ENCODE data around the gene KCNC1. TPM values are rescaled to one million over a fixed set of nuclear protein-coding genes. Genes with fewer than 3 reads are reported as not detected.

KCNC1 gene
- total RNA-seq, 1 donor, result not detected

DNA sequence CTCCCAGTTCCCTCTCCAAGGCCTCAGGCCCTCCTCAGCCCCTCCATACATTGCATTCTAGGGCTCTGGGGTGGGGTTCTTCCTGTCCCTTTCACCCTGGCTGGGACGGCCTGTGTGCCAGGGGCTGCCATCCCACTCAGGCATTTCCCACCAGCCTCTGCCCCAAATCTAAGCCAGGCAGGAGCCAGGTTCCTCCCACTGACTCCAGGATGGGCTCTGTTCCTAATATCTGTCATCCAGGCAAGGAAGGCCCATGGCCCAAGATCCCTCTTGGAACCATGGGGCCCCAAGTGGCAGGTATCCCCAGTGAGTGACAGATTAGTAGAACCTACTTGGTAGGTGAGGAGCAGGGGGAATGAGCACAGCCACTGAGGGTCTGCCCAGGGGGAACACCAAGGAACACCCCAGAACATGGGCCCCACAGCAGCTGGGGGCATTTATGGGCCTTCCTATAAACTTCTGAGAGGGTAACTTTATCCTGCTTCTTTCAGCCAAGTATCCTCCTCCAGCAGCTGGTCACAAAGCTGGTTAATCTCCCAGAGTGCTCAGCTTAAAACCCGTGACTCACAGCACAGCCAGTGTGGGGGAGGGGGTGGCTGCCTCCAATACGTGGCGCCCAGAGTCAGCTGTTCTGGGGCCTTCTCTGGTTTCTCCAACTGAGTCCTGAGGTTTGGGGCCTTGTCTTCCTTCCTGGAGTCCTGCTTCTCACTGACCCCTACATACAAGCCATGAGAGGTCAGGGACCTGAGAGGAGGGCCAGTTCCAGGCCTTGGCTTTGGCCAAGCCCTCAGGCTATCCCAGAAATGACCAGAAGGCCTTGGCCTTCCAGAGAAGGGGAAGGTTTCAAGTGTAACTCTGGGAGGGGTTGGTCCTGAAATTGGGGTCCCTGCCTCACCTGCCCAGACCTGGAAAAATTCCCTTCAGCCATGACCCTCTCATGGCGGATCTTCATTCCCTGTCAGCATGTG is 35.1 kb upstream of the KCNC1 start:
- DNase-seq (ENCODE audit: low read depth), result peak; percentile 62
- H3K4me3 ChIP-seq (ENCODE audit: low read depth, low read length), result no peak overlapping the region
- TF ChIP-seq, protein P1, sequence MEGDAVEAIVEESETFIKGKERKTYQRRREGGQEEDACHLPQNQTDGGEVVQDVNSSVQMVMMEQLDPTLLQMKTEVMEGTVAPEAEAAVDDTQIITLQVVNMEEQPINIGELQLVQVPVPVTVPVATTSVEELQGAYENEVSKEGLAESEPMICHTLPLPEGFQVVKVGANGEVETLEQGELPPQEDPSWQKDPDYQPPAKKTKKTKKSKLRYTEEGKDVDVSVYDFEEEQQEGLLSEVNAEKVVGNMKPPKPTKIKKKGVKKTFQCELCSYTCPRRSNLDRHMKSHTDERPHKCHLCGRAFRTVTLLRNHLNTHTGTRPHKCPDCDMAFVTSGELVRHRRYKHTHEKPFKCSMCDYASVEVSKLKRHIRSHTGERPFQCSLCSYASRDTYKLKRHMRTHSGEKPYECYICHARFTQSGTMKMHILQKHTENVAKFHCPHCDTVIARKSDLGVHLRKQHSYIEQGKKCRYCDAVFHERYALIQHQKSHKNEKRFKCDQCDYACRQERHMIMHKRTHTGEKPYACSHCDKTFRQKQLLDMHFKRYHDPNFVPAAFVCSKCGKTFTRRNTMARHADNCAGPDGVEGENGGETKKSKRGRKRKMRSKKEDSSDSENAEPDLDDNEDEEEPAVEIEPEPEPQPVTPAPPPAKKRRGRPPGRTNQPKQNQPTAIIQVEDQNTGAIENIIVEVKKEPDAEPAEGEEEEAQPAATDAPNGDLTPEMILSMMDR (IDR thresholded peaks at IDR 0.05; ENCODE audit: insufficient read depth, low read depth, low read length), result no peak

DNA sequence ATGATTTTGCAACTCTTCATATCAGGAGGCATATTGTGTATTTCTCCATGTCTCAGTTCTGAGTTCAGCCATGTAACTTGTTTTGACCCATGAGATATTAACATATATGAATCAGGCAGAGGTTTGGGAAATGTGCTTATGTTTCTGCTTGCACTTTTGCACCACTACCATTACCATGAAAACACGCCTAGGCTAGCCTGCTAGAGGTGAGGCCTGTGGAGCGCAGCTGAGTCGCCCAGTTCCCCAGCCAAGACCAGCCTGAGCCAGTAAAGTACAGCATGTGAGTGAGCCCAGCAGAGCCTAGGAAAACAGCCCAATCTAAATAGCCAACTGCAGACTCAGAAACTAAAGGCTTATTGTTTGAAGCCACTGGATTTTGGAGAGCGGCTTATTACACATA is 33.6 kb upstream of the KCNC1 start:
- DNase-seq (ENCODE audit: low read depth), result no peak
- TF ChIP-seq, protein P1 (IDR thresholded peaks at IDR 0.05; ENCODE audit: insufficient read depth, low read depth, low read length), result no peak
- no peak overlapping the region for H3K4me3 ChIP-seq (ENCODE audit: low read depth, low read length)

DNA sequence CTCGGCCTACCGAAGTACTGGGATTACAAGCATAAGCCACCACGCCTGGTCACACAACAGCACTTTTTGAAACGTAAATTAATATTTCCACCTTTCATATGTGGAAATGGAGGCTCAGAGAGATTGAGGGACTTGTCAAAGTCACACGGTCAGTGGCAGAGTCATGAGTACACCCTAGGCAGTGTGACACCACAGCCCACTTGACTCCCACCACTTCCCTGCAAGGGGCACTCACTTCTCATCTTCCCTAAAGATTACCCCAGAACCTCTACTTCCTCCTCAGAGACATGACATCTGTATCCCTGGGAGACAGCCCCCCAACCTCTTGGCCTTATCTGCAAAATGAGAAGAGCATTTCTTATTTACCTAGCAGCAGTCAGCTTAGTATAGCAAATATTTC is 31.7 kb upstream of the KCNC1 start:
- TF ChIP-seq, protein P1 (IDR thresholded peaks at IDR 0.05; ENCODE audit: insufficient read depth, low read depth, low read length), result no peak
- DNase-seq (ENCODE audit: low read depth), result no peak
- no peak overlapping the region for H3K4me3 ChIP-seq (ENCODE audit: low read depth, low read length)

DNA sequence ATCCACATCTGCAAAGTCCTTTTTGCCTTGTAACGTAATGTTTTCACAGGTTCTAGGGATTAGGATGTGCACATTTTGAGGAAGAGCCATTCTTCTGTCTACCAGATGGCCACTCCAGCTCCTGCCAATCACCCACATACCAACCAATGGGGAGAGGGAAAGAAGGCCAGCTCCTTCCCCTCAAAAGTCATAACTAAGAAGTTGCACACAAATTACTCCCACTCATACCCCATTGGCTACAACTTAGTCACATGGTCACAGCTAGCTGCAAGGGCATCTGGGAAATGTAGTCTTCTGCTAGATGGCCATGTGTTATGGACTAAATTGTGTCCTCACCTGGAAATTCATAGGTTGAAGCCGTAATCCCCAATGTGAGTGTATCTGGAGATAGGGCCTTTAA is 30.6 kb upstream of the KCNC1 start:
- TF ChIP-seq, protein P1 (IDR thresholded peaks at IDR 0.05; ENCODE audit: insufficient read depth, low read depth, low read length), result no peak
- no peak overlapping the region for H3K4me3 ChIP-seq (ENCODE audit: low read depth, low read length)
- peak; percentile 26 for DNase-seq (ENCODE audit: low read depth)

DNA sequence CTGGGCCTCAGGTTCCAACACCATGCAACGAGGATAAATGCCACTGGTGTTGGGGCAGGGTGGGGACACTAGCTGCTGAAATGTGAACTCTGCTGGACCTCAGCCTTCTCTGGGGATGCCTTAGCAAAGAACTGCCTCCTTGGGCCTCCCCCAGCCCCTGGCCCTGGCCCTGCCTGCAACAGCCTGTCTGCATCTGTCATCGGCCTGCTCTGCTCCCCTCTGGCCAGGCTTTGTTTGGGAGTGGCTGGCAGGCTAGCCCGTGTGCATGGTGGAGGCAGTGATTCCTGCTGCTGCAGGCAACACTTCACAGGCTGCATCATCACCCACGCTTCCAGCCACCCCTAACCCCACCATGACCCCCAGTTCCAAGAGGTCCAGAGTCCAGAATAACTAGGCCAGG is 26.8 kb upstream of the KCNC1 start:
- DNase-seq (ENCODE audit: low read depth), result no peak
- TF ChIP-seq, protein P1 (IDR thresholded peaks at IDR 0.05; ENCODE audit: insufficient read depth, low read depth, low read length), result no peak
- no peak overlapping the region for H3K4me3 ChIP-seq (ENCODE audit: low read depth, low read length)

DNA sequence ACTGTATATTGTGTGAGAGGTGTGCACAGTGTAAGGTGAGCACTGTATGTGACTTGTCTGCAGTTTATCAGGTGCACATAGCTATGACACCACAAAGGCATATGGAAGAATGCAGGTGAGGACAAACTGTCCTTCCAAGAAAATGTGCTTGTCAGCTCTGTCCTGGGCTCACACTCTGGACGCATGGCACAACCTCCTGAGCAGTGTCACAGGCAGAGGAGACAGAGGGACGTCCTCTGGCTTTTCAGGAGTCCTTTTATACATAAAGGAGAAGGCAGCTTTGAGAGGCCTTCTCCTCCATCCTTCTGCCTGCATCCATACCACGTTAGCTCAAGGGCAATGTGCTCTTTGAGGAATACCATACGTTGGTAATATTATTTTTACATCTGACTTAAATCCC is 22.7 kb upstream of the KCNC1 start:
- DNase-seq (ENCODE audit: low read depth), result no peak
- H3K4me3 ChIP-seq (ENCODE audit: low read depth, low read length), result no peak overlapping the region
- TF ChIP-seq, protein P1 (IDR thresholded peaks at IDR 0.05; ENCODE audit: insufficient read depth, low read depth, low read length), result no peak
